Measurements from ENCODE around the gene TRRAP.

TRRAP gene

GRCh38 chr7:98993024-98993897 lies 114.9 kb downstream of the TRRAP start:
- no peak for DNase-seq

GRCh38 chr7:98994046-98994944 lies 116.0 kb downstream of the TRRAP start:
- DNase-seq = no peak

- DNase-seq = no peak
Measured at GRCh38 chr7:98995111-98995510, 116.8 kb downstream of the TRRAP start.

- no peak for DNase-seq
Measured at GRCh38 chr7:98995523-98996149, 117.3 kb downstream of the TRRAP start.

- DNase-seq = no peak
Measured at GRCh38 chr7:98996150-98996552, 117.8 kb downstream of the TRRAP start.

GRCh38 chr7:98997846-98998245 lies 119.5 kb downstream of the TRRAP start:
- no peak for DNase-seq

- DNase-seq = no peak
Measured at GRCh38 chr7:98998821-98999725, 120.7 kb downstream of the TRRAP start.

- no peak for DNase-seq
Measured at GRCh38 chr7:99000196-99000903, 122.0 kb downstream of the TRRAP start.

- DNase-seq = no peak
Measured at GRCh38 chr7:99000904-99001465, 122.7 kb downstream of the TRRAP start.

- DNase-seq = no peak
Measured at GRCh38 chr7:99001482-99002147, 123.3 kb downstream of the TRRAP start.

- no peak for DNase-seq
Measured at GRCh38 chr7:99002148-99002826, 124.0 kb downstream of the TRRAP start.

GRCh38 chr7:99002827-99003212 lies 124.5 kb downstream of the TRRAP start:
- DNase-seq = no peak

- DNase-seq = no peak
Measured at GRCh38 chr7:99003419-99003818, 125.1 kb downstream of the TRRAP start.

- no peak for DNase-seq
Measured at GRCh38 chr7:99004216-99004615, 125.9 kb downstream of the TRRAP start.

- DNase-seq = no peak
Measured at GRCh38 chr7:99004781-99005500, 126.6 kb downstream of the TRRAP start.

- no peak for DNase-seq
Measured at GRCh38 chr7:99005776-99006175, 127.4 kb downstream of the TRRAP start.

GRCh38 chr7:99006739-99007424 lies 128.6 kb downstream of the TRRAP start:
- no peak for DNase-seq

- DNase-seq = no peak
Measured at GRCh38 chr7:99008181-99008631, 129.9 kb downstream of the TRRAP start.

Measured in right forelimb (tissue), 1 donor.